ENCODE results near the gene AOPEP.

DNA sequence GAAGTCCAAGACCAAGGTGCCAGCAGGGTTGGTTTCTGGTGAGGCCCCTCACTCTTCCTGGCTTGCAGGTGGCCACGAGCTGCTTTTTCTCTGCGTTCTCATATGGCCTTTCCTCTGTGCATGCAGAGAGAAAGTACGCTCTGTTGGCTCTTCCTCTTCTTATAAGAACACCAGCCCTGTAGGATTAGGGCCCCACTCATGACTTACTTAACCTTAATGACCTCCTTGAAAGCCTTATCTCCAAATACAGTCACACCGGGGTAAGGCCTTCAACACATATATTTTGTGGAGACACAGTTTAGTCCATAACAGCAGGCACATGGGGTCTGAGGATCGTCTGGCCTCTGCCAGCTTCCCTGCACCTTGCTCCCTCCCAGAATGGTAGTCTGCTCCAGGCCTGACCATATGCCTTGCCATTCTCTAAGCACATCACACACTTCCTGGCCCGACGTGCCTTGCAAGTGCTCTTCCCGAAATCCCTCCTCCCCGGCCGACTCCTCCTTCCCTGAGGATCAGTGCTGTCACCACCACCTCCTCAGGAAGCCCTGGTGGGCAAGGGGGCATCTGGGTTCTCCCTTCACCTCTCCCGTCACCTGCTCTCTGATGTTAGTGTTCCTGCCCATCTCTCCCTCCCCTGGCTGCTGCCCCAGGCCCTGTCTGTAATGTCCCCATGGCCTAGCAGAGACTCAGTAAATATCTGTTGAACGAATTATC is 200.7 kb downstream of the AOPEP start:
- TF ChIP-seq, protein P1, sequence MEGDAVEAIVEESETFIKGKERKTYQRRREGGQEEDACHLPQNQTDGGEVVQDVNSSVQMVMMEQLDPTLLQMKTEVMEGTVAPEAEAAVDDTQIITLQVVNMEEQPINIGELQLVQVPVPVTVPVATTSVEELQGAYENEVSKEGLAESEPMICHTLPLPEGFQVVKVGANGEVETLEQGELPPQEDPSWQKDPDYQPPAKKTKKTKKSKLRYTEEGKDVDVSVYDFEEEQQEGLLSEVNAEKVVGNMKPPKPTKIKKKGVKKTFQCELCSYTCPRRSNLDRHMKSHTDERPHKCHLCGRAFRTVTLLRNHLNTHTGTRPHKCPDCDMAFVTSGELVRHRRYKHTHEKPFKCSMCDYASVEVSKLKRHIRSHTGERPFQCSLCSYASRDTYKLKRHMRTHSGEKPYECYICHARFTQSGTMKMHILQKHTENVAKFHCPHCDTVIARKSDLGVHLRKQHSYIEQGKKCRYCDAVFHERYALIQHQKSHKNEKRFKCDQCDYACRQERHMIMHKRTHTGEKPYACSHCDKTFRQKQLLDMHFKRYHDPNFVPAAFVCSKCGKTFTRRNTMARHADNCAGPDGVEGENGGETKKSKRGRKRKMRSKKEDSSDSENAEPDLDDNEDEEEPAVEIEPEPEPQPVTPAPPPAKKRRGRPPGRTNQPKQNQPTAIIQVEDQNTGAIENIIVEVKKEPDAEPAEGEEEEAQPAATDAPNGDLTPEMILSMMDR (IDR thresholded peaks at IDR 0.05): no peak
- no peak for TF ChIP-seq POLR2A (IDR thresholded peaks at IDR 0.05)

Measured in testis (tissue), 2 donors.